ENCODE data around the gene ABCG1. TPM values are rescaled to one million over a fixed set of nuclear protein-coding genes. Genes with fewer than 3 reads are reported as not detected.

The ABCG1 gene
- total and polyA plus RNA-seq, 2 donors (not counting 1 experiment from before 2014, with no cell fraction given) = under 0.01 to 0.12 TPM

DNA sequence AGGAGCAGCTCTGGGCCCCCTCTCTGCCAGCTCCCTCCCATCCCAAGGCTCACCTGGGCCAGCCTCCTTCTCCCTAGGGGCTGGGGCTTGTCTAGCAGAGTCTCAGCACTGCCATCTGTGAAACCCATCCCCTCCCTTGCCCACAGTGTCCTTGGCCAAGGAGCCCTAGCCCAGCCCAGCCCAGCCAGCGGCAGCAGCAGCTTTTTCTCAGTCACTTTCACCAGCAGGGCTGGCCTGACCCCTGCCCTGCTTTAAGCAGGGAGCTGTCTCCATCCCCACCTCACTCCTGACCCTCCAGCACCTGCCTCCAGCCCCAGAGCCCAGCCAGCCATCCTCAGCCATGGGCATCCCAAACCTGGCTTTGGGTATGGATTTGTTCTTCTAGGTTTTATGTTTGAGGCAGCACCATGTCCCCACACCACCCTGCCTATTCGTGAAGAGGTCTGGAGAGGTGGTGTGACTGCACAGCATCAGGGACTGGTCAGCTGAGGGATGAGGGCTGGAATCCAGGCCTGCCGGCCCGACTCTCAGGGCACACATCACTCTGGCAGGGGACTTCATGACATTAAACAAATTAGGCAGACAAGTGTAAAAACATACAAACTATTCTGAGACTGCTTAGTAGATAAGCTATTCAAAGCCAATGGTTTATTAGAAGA lies 36.1 kb upstream of the ABCG1 start:
- H3K27ac ChIP-seq (ENCODE audit: insufficient read depth, low read length) = no peak overlapping the region
- no peak overlapping the region for H3K4me2 ChIP-seq (ENCODE audit: extremely low read depth, insufficient read depth, low read length)
- no peak overlapping the region for H3K4me3 ChIP-seq (replicated peaks in 1 of 4; ENCODE audit: control extremely low read depth in 1 of 4, insufficient read depth in 1 of 4, low read depth in 3 of 4, low read length in 4 of 4)
- no peak for TF ChIP-seq EZH2 (IDR thresholded peaks at IDR 0.05; ENCODE audit: low read length, missing control alignments)
- TF ChIP-seq, protein P1, sequence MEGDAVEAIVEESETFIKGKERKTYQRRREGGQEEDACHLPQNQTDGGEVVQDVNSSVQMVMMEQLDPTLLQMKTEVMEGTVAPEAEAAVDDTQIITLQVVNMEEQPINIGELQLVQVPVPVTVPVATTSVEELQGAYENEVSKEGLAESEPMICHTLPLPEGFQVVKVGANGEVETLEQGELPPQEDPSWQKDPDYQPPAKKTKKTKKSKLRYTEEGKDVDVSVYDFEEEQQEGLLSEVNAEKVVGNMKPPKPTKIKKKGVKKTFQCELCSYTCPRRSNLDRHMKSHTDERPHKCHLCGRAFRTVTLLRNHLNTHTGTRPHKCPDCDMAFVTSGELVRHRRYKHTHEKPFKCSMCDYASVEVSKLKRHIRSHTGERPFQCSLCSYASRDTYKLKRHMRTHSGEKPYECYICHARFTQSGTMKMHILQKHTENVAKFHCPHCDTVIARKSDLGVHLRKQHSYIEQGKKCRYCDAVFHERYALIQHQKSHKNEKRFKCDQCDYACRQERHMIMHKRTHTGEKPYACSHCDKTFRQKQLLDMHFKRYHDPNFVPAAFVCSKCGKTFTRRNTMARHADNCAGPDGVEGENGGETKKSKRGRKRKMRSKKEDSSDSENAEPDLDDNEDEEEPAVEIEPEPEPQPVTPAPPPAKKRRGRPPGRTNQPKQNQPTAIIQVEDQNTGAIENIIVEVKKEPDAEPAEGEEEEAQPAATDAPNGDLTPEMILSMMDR (conservative IDR thresholded peaks at IDR 0.05 in 1 of 2, IDR thresholded peaks at IDR 0.05 in 1 of 2; ENCODE audit: low read depth in 1 of 2, low read length in 2 of 2) = no peak
- H3K4me1 ChIP-seq (ENCODE audit: control insufficient read depth, extremely low read depth, insufficient read depth, low read length) = no peaks in the 10 kb centered on the region
- no peak for DNase-seq (ENCODE audit: low read depth in 2 of 2)
- H3K9me3 ChIP-seq (ENCODE audit: control insufficient read depth, insufficient read depth, low read depth, low read length) = no peaks in the 10 kb centered on the region
- no peaks in the 10 kb centered on the region for H3K27me3 ChIP-seq (ENCODE audit: control insufficient read depth, insufficient read depth, low read length)
- no peaks in the 10 kb centered on the region for H4K20me1 ChIP-seq (ENCODE audit: control insufficient read depth, extremely low read depth, insufficient read depth, low read length)
- no peak overlapping the region for H2AFZ ChIP-seq (ENCODE audit: low read length)
- no peaks in the 10 kb centered on the region for H3K79me2 ChIP-seq (ENCODE audit: control insufficient read depth, insufficient read depth, low read length)
- H3K9ac ChIP-seq (ENCODE audit: insufficient read depth, low read length) = no peak overlapping the region
- no peaks in the 10 kb centered on the region for H3K36me3 ChIP-seq (ENCODE audit: control insufficient read depth, insufficient read depth, low read length)

DNA sequence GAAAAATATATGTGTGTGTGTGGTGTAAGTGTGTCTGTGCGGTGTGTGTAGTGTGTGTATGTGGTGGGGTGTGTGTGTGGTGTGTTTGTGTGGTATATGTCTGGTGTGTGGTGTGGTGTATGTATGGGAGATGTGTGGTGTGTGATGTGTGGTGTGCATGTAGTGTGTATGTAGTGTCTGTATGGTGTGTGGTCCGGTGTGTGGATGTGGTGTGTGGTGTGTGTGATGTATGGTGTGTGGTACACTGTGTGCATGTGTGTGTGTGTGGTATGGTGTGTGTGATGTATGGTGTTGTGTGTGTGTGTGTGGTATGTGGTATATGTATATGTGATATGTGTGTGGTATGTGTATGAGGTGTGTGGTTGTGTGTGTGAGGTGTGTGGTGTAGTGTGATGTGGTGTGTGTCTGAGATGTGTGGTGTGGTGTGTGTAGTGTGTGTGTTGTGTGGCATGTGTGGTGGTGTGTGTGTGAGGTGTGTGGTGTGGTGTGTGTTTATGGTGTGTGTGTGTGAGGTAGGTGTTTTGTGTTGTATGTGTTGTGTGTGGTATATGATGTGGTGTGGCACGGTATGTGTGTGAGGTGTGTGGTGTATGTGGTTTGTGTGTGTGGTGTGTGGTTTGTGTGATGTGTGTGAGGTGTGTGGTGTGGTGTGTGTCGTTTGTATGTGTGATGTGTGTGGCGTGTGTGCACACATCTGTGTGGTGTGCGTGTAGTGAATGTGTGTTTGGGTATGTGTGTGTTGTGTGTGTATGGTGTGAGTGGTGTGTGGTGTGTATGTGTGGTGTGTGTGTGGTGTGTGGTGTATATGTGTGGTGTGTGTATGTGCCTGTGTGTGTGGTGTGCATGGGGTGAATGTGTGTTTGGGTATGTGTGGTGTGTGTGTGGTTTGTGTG lies 35.3 kb upstream of the ABCG1 start:
- no peak for DNase-seq (ENCODE audit: low read depth in 2 of 2)
- no peaks in the 10 kb centered on the region for H3K27me3 ChIP-seq (ENCODE audit: control insufficient read depth, insufficient read depth, low read length)
- H3K4me3 ChIP-seq (replicated peaks in 1 of 4; ENCODE audit: control extremely low read depth in 1 of 4, insufficient read depth in 1 of 4, low read depth in 3 of 4, low read length in 4 of 4) = no peak overlapping the region
- no peaks in the 10 kb centered on the region for H3K36me3 ChIP-seq (ENCODE audit: control insufficient read depth, insufficient read depth, low read length)
- H3K4me2 ChIP-seq (ENCODE audit: extremely low read depth, insufficient read depth, low read length) = no peak overlapping the region
- no peaks in the 10 kb centered on the region for H3K9me3 ChIP-seq (ENCODE audit: control insufficient read depth, insufficient read depth, low read depth, low read length)
- H4K20me1 ChIP-seq (ENCODE audit: control insufficient read depth, extremely low read depth, insufficient read depth, low read length) = no peaks in the 10 kb centered on the region
- no peaks in the 10 kb centered on the region for H3K4me1 ChIP-seq (ENCODE audit: control insufficient read depth, extremely low read depth, insufficient read depth, low read length)
- H2AFZ ChIP-seq (ENCODE audit: low read length) = no peak overlapping the region
- no peak overlapping the region for H3K9ac ChIP-seq (ENCODE audit: insufficient read depth, low read length)
- TF ChIP-seq, protein P1 (conservative IDR thresholded peaks at IDR 0.05 in 1 of 2, IDR thresholded peaks at IDR 0.05 in 1 of 2; ENCODE audit: low read depth in 1 of 2, low read length in 2 of 2) = no peak
- TF ChIP-seq EZH2 (IDR thresholded peaks at IDR 0.05; ENCODE audit: low read length, missing control alignments) = no peak
- H3K79me2 ChIP-seq (ENCODE audit: control insufficient read depth, insufficient read depth, low read length) = no peaks in the 10 kb centered on the region
- no peak overlapping the region for H3K27ac ChIP-seq (ENCODE audit: insufficient read depth, low read length)

DNA sequence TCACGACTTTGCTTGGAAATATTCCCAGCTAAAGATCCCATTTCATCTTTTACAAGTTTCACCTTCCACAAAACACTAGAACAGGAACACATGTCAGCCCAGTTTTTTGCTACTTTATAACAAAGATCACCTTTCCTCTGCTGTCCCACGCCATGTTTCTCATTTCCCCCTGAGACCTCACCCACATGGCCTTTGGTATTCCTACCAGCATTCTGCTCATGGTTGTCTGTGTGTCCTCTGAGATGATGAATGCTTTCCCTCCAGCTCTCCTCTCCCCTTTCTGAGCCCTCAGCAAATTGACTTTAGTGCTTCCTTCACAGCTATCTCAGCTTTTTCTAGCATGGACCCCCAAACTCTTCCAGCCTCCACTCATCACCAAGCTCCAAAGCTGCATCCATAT lies 32.3 kb upstream of the ABCG1 start:
- no peak overlapping the region for H2AFZ ChIP-seq (ENCODE audit: low read length)
- H3K9me3 ChIP-seq (ENCODE audit: control insufficient read depth, insufficient read depth, low read depth, low read length) = no peaks in the 10 kb centered on the region
- no peak overlapping the region for H3K9ac ChIP-seq (ENCODE audit: insufficient read depth, low read length)

More for the DNA sequence above, 32.3 kb upstream of the ABCG1 start:
- Histone ChIP-seq H3K79me2 (ENCODE audit: control insufficient read depth, insufficient read depth, low read length) (no peaks in the 10 kb centered on the region), H3K27me3 (ENCODE audit: control insufficient read depth, insufficient read depth, low read length) (peaks cover 4% of the 10 kb centered on the region), H4K20me1 (ENCODE audit: control insufficient read depth, extremely low read depth, insufficient read depth, low read length) (no peaks in the 10 kb centered on the region), H3K4me2 (ENCODE audit: extremely low read depth, insufficient read depth, low read length) (no peak overlapping the region), H3K36me3 (ENCODE audit: control insufficient read depth, insufficient read depth, low read length) (no peaks in the 10 kb centered on the region), H3K27ac (ENCODE audit: insufficient read depth, low read length) (no peak overlapping the region), H3K4me1 (ENCODE audit: control insufficient read depth, extremely low read depth, insufficient read depth, low read length) (no peaks in the 10 kb centered on the region), H3K4me3 (replicated peaks in 1 of 4; ENCODE audit: control extremely low read depth in 1 of 4, insufficient read depth in 1 of 4, low read depth in 3 of 4, low read length in 4 of 4) (no peak overlapping the region)
- DNase-seq (ENCODE audit: low read depth in 2 of 2) = no peak
- TF ChIP-seq EZH2 (IDR thresholded peaks at IDR 0.05; ENCODE audit: low read length, missing control alignments) = no peak
- TF ChIP-seq, protein P1 (conservative IDR thresholded peaks at IDR 0.05 in 1 of 2, IDR thresholded peaks at IDR 0.05 in 1 of 2; ENCODE audit: low read depth in 1 of 2, low read length in 2 of 2) = no peak
